Endometrium (tissue), 2 donors: ENCODE measurements around the gene ARHGAP32.
"Not testable (repeated sequence)": the region's sequence is repeated elsewhere in the genome, so short reads cannot be mapped to it uniquely, and the experiment has no call there.

Experiments used
- FAIRE-seq: peaks from 2 replicates; lab custom pipeline; 2012; peaks lifted over from hg19 to GRCh38; lab: Jason Lieb, UNC
- donor health status: control.
- donor health status: control.

Gene ARHGAP32

GRCh38 chr11:129023968-129024676 is 168.0 kb downstream of the ARHGAP32 start:
- FAIRE-seq: no peak

GRCh38 chr11:129021295-129021694 is 170.8 kb downstream of the ARHGAP32 start:
- no peak for FAIRE-seq

DNA sequence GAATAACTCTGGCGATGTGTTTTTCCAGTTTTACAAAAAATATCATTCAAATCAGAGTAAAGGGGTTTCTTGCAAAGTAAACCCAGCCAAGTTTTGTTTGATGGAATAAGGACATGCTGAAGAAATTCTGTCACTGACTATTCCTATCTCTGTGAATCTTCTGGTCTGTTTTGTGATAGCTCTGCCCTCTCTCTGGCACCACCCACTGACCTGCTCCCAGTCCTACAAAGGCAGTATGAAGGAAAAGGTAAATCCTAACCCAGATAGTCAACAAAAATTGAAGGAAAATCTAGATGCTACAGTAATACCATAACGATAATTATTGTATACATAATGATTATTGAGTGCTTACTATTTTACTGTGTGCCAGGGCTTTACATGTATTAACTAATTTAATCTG is 173.1 kb downstream of the ARHGAP32 start:
- FAIRE-seq: no peak

DNA sequence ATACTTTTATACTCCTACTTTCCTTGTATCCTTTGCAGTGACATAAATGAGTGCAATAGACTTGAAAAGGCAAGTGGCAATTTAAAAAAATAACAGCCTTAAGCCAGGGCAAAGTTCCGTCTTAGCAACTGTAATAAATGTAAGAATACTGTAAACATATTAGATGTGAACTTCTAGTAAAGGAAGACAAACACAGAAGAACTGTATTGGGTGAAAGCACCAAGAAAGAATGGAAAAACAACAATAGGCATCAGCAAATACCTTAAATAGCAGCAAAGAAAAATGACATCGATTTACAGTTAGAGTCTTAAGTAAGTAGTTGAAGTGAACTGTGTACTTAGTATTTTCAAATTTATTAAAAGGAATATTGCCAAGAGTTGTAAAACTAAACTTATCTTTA is 174.0 kb downstream of the ARHGAP32 start:
- FAIRE-seq: no peak

DNA sequence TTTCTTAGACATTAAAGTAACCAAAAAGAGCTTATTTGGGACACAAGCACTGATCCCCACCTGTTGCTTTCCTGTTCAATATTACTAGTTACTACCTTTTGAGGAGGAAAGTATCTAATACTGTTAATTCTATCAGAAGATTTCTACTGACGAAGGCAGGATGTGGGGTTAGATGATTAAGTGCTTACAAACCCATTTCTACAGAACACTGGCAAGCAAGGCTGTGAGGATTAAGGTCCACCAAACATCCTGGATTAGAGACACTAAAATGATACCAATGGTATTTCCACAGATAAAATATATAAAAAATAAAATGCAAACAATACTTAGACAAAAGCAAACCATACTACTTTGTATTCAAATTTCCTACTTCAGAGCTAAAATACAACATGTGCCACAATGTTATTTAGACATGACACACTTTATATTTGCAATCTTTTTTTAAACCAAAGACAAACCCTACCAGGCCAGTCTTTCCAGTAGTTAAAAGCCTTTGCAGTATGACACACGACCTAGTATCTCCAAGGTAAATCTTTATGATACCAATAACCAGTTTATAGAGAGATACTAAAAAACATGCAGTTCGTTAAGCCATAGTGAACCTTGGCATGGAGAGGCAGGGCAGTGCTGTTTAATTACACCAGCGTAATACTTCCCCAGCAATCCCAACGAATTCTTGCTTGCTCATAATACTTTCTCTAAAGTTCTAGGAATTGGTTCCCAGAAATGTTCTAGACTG is 178.2 kb downstream of the ARHGAP32 start:
- FAIRE-seq: no peak

GRCh38 chr11:129012880-129013279 is 179.2 kb downstream of the ARHGAP32 start:
- no peak for FAIRE-seq

DNA sequence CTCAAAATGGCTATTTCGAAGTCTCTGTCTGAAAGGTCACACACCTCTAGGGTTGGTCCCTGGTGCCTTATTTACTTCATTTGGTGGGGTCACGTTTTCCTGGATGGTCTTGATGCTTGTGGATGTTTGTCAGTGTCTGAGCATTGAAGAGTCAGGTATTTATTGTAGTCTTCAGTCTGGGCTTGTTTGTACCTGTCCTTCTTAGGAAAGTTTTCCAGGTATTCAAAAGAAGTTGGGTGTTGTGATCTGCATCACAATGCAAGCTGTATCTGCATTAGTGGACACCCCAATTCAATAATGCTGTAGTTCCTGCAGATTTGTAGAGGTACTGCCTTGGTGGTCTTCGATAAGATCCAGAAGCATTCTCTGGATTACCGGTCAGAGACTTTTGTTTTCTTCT is 186.0 kb downstream of the ARHGAP32 start:
- FAIRE-seq: no peak

GRCh38 chr11:128999165-128999564 is 193.0 kb downstream of the ARHGAP32 start:
- FAIRE-seq: not testable (repeated sequence)

DNA sequence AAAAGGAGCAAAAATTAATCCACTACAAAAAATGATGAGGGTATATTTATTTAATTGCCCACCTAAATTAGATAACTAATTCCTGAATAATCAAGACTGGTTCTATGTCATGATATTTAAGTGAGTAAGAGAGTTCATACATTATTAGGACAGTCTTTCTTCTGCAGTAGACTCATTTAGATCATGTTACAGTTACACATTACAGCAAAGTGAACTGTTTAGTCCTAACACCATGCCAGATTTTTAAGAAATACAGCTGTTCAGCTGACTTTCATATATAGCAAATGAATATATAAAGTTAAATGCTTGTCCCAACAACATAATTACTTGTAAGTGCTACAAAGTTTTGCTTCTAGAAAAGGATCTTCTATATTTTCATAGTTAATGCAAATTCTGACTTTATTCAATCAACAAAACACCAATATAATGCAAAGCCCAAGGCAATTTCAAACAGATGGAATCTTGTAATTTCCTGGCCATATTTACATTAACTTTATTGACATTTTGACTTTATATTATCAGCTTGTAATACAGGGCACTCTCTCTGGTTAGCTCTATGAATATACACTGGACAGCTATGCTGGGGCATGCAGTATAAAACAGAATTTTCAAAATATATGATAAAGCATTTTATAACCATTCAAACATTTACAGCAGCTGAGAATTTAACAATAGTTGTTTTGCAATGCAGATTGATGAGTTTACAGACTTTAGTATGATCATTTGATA is 203.7 kb downstream of the ARHGAP32 start:
- FAIRE-seq: no peak

DNA sequence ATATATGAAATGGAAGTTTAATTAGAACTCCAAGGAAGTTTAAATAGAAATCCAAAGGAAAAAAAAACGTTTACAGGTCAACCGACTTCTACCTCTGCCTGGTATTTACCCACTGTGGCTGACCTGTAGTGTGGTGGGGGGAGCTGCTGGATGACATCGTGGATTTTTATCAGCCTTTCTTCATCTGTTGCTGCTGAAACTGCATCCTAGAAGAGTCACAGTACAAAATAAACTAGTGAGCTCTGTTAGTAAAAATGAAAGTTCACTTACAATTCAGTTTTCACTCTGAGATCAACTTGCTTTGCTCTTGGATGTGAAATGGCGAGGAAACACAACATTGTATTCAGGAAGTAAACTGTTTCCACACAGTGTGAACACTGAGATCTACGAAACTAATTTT is 206.2 kb downstream of the ARHGAP32 start:
- no peak for FAIRE-seq

- FAIRE-seq: no peak
These were observed 209.1 kb downstream of the ARHGAP32 start for GRCh38 chr11:128983023-128983422.

DNA sequence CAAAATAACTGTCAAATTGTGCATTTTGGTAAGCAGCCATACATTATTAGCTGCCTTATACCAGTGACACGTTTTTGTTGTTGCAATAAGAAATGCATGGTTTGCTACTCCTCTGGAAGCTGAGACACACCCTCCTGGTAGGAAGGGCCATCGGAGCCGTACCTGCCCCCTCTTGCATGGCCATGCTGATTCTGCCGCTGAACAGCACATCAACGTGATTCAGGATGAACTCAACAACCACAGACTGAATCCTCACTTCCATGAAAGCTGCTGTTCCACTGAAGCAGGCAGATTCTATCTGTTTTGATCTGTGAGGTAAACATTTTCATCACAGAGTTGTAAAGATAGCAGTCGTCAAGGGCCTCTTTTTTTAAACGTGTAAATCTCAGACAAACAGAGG is 210.9 kb downstream of the ARHGAP32 start:
- no peak for FAIRE-seq

DNA sequence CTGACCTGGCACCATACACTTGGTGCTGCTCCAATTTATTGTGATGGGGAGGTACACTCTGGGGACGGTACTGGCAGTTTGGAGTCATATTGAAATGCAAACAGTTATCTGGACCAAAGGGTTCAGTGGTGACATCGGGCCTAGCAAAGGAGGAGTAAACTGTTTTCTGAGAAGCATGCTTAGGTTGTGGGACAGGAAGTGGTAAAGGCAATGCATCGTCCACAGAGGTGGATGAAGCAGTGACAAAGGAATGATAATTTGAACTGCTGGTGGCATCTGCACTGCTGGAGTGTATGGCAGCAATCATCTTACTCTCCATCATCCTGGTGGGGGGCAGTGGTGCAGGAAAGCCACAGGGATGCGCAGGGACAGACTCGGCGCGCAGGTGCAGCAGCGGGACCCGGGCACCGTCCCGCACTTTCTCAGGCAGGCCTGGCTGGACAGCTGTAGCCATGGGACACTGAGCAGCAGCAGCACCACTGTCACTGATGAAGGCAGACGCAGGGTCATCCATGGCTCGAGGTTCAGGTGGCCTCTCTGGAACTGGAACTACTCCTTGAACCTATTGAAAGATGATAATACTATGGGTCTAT is 221.4 kb downstream of the ARHGAP32 start:
- FAIRE-seq: no peak

DNA sequence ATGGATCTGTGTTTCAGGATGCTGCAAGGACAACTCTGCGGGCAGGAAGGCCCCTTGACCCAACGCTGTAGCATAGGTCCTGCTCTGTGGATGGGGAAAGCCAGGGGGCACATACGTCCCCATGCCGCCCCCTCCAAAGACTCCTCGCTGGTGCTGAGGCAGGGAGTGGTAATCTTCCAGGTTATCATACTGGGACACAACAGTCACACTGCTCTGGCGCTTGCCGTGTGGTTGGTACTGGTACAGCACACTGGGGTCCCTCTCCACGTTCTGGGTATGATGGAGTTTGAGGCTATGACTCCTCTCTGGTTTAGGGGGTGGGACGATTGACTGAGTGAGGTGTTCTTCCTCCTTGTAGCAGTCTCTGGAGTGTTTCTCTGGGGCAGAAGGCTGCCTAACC is 223.2 kb downstream of the ARHGAP32 start:
- no peak for FAIRE-seq

- no peak for FAIRE-seq
These were observed 224.5 kb downstream of the ARHGAP32 start for GRCh38 chr11:128967578-128967977.

DNA sequence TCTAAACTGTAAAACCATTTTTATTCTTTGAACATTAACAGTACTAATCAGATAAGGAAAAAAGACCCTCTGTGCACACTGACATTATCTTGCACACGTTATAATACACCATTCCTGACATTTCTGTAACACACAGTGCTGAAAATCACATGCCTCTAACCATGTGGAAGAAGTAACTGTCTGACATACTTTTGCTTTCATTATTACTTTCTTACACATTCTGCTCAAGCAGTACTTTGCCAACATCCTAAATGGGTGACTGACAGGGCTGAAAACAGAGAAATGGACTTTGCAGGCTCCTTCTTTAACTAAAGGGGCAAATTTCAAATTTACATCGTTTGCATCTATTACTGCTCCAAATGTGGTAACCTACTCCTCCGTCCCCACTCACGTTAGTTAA is 226.6 kb downstream of the ARHGAP32 start:
- no peak for FAIRE-seq

DNA sequence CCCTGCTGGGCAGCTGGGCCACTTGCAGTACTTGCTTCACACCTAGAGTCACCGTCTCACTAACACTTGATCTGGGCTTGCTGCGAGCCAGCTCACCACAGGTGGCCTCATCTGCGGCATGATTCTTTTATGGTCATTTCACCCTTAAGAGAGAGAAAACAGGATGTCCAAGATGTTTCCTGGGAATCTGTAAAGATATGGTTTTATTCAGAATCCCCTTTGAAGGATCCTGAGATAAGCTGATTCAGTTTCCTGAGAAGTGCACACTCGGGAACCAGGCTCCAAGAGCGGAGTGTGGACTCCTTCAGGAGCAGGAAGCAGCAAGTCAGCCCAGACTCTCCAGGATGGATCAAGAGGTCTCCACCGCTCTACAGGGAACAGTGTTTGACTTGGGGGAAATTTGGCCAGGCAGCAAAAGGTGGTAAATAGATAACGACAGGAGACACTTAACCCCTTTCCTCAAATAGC is 227.6 kb downstream of the ARHGAP32 start:
- FAIRE-seq: no peak

- FAIRE-seq: no peak
These were observed 228.3 kb downstream of the ARHGAP32 start for GRCh38 chr11:128963744-128964325.

GRCh38 chr11:128962896-128963295 is 229.2 kb downstream of the ARHGAP32 start:
- no peak for FAIRE-seq

DNA sequence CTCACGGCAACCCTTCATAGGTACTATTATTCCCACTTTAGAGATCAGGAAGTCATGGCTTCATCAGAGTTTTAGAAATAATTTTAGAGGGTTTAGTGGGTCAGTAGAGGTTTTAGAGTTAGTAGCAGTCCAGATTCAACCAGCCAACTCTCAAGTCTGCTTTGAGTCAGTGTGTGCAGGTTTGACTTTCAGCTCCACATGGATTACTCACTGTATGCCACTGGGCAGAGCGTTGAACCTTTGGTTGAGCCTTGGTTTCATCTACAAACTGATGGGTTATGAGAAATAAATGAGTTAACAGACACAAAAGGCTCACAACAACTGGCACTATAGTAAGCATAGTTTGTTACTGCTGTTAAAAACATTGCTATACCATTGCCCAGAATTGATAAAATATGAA is 230.5 kb downstream of the ARHGAP32 start:
- FAIRE-seq: no peak

GRCh38 chr11:128957202-128957482 is 235.0 kb downstream of the ARHGAP32 start:
- no peak for FAIRE-seq

DNA sequence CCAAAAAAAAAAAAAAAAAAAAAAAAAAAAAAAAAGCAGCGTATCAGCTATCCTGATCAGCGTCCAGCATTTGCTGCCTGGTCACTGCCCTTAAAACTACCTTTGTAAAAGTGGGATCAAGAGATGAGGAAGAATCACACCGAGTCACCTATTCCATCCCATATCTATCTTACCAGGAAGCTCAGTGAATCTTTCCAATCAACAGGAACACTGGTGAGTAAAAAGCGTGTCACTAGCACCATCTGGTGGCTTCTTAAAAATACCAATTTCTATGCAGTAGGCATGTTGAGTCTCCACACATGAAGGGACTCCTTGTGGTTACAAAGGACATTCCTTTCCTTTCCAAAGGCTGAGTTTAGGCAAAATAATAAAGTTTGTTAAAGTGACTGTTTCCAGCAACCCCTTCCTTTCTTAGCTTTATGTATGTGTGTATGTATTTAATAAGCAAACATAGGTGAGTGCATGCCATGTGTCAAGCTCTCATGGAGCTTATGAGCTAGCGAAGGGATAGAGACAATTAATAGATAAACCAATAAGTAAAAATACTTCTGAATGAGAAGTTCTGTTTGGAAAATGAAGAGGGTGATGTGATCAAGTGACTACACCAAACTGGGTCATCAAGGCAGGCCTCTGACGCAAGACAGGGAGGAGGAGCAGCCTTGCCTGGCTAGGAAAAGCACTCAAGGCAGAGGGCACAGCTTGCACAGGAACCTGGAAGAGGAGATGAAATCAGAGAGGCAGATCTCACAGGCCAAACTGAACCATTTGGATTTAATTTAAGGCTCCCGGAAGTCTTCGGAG is 235.5 kb downstream of the ARHGAP32 start:
- FAIRE-seq: peak; percentile 86
